Uterus (tissue), 2 donors: ENCODE measurements around the gene EFEMP2.

Source experiments
- CTCF ChIP-seq, 4 experiments: fragments of 200-600 bp in 2 of 4; fragments of 450-650 bp in 2 of 4; sonication (generic) in 2 of 4; IDR thresholded peaks; one replicate each; pipeline ENCODE4 v1.5.1; 2016 to 2019; ENCODE audit warnings: antibody characterized with exemption in 4 of 4, mild to moderate bottlenecking in 2 of 4, moderate library complexity in 1 of 4
- POLR2A ChIP-seq, 2 donors: fragments of 450-650 bp; IDR thresholded peaks; one replicate each; pipeline ENCODE4 v1.6.1; 2016; ENCODE audit warnings: antibody characterized with exemption in 2 of 2, mild to moderate bottlenecking in 1 of 2, moderate library complexity in 1 of 2

GRCh38 chr11:65833297-65834030 is 39.1 kb downstream of the EFEMP2 start, which contains the start of gene SNX32:
- peak in 1 of 4 experiments; percentile 8 for TF ChIP-seq CTCF (IDR thresholded peaks at IDR 0.05)
- peak in 1 of 2 donors; percentile 31 for TF ChIP-seq POLR2A (IDR thresholded peaks at IDR 0.05)
